HCT116 (cell line): Measurements from ENCODE around the gene PPM1M. TPM values are rescaled to one million over a fixed set of nuclear protein-coding genes. Genes with fewer than 3 reads are reported as not detected.

ENCODE experiments used
- ATAC-seq: fragments of 200-7000 bp; cut with Tn5 transposase; 2 replicates; pipeline ENCODE4 v1.9.1; 2020; ENCODE audit warnings: mild to moderate bottlenecking, moderate library complexity
- BruUV-seq: library from RNA; stranded (reverse); fragments of 400-500 nt; replicated peaks from 2 replicates; lab custom pipeline; 2021; lab: Mats Ljungman, UMichigan
- CTCF ChIA-PET: fragments of 300-600 bp; sonication (Branson Sonifier 250); formaldehyde crosslinking; loops from one replicate; lab custom pipeline; 2021; ENCODE audit warnings: antibody characterized with exemption; lab: Charles Lee
- POLR2A ChIA-PET: fragments of 300-600, 350-600 bp; sonication (Branson Sonifier 250); formaldehyde crosslinking; loops from one replicate; lab custom pipeline; 2021; ENCODE audit warnings: antibody characterized with exemption; lab: Charles Lee
- RAD21 ChIA-PET, 2 experiments: fragments of 300-600 bp; sonication (Branson Sonifier 250); formaldehyde crosslinking; loops; one replicate each; lab custom pipeline; 2023; ENCODE audit warnings: low total read pairs in 2 of 2; ENCODE audit not compliant: uncharacterized antibody in 2 of 2, unreplicated experiment in 2 of 2, low non-redundant PET in 1 of 2; lab: Charles Lee
- DNase-seq: peaks from one replicate; pipeline ENCODE4 v3.0.0-alpha.2; 2010; ENCODE audit warnings: low read depth, low spot score
- H2AFZ ChIP-seq: fragments of 200-600 bp; shearing (Covaris generic), sonication (generic); 2 replicates; pipeline ENCODE4 v1.6.1; 2017; ENCODE audit warnings: low read depth, mixed run types, mixed read lengths, antibody characterized with exemption, low read length; ENCODE audit not compliant: poor library complexity, severe bottlenecking
- H3K27ac ChIP-seq: 2 replicates; pipeline ENCODE4 v1.5.1; 2012; ENCODE audit warnings: low read depth, low read length
- H3K27me3 ChIP-seq: fragments of 200-600 bp; sonication (generic); 2 replicates; pipeline ENCODE4 v1.6.1; 2016; ENCODE audit warnings: mixed run types, low read length, mixed read lengths; ENCODE audit not compliant: insufficient read depth
- H3K36me3 ChIP-seq, 2 experiments: fragments of 200-500 bp in 1 of 2; fragments of 200-600 bp in 1 of 2; sonication (Bioruptor generic) in 1 of 2; sonication (generic) in 1 of 2; 2 replicates each; pipeline versions ENCODE4 v1.5.1 to v1.6.1; 2014 to 2016; ENCODE audit warnings: low read length in 2 of 2, inconsistent platforms in 1 of 2, mixed read lengths in 1 of 2, mixed run types in 1 of 2; ENCODE audit not compliant: insufficient read depth in 2 of 2, control insufficient read depth in 1 of 2
- H3K4me1 ChIP-seq, 2 experiments: fragments of 200-600 bp in 1 of 2; sonication (generic) in 1 of 2; 2 replicates each; pipeline versions ENCODE4 v1.5.1 to v1.6.1; 2012 to 2017; ENCODE audit warnings: low read length in 2 of 2, inconsistent platforms in 1 of 2, mild to moderate bottlenecking in 1 of 2, mixed read lengths in 1 of 2, mixed run types in 1 of 2, moderate library complexity in 1 of 2; ENCODE audit not compliant: insufficient read depth in 2 of 2, control insufficient read depth in 1 of 2
- H3K4me2 ChIP-seq: fragments of 200-600 bp; sonication (generic); 2 replicates; pipeline ENCODE4 v1.6.1; 2017; ENCODE audit warnings: mixed run types, low read length, mixed read lengths
- H3K4me3 ChIP-seq, 2 experiments: fragments of 200-600 bp in 1 of 2; sonication (generic) in 1 of 2; replicated peaks in 1 of 2; 2 replicates each; pipeline ENCODE4 v1.5.1; 2011 to 2016; ENCODE audit warnings: low read length in 2 of 2, control low read depth in 1 of 2, low read depth in 1 of 2, mild to moderate bottlenecking in 1 of 2, mixed read lengths in 1 of 2, mixed run types in 1 of 2
- H3K79me2 ChIP-seq: fragments of 200-600 bp; sonication (generic); 2 replicates; pipeline ENCODE4 v1.6.1; 2017; ENCODE audit warnings: mild to moderate bottlenecking, mixed run types, low read length, moderate library complexity, mixed read lengths; ENCODE audit not compliant: insufficient read depth
- H3K9ac ChIP-seq: fragments of 200-600 bp; sonication (generic); 2 replicates; pipeline ENCODE4 v1.6.1; 2016; ENCODE audit warnings: low read length, mixed read lengths
- H3K9me2 ChIP-seq: fragments of 200-600 bp; sonication (generic), shearing (Covaris generic); 2 replicates; pipeline ENCODE4 v1.6.1; 2017; ENCODE audit warnings: mixed run types, mild to moderate bottlenecking, moderate library complexity; ENCODE audit not compliant: insufficient read depth
- H3K9me3 ChIP-seq, 2 experiments: fragments of 200-500 bp in 1 of 2; fragments of 200-600 bp in 1 of 2; sonication (Bioruptor generic) in 1 of 2; sonication (generic) in 1 of 2; 2 replicates each; pipeline ENCODE4 v1.6.1; 2014 to 2017; ENCODE audit warnings: low read length in 2 of 2, mixed read lengths in 2 of 2, inconsistent platforms in 1 of 2, low read depth in 1 of 2, mild to moderate bottlenecking in 1 of 2, mixed run types in 1 of 2, moderate library complexity in 1 of 2; ENCODE audit not compliant: control insufficient read depth in 1 of 2, insufficient read depth in 1 of 2
- H4K20me1 ChIP-seq: fragments of 200-600 bp; sonication (generic), shearing (Covaris generic); 2 replicates; pipeline ENCODE4 v1.6.1; 2017; ENCODE audit warnings: mixed run types, mild to moderate bottlenecking, moderate library complexity; ENCODE audit not compliant: insufficient read depth
- CEBPB ChIP-seq: IDR thresholded peaks from 2 replicates; pipeline ENCODE4 v1.6.1; 2012; ENCODE audit warnings: low read depth
- CTCF ChIP-seq, 3 experiments: fragments of 200-600 bp in 1 of 3; sonication (generic) in 1 of 3; IDR thresholded peaks in 2 of 3; conservative IDR thresholded peaks in 1 of 3; 2 replicates each; pipeline ENCODE4 v1.5.1; 2012 to 2017; ENCODE audit warnings: low read depth in 2 of 3, low read length in 2 of 3, antibody characterized with exemption in 1 of 3, borderline replicate concordance in 1 of 3, control low read depth in 1 of 3, mild to moderate bottlenecking in 1 of 3, mixed read lengths in 1 of 3, mixed run types in 1 of 3, moderate library complexity in 1 of 3; ENCODE audit not compliant: insufficient read depth in 1 of 3
- EZH2phosphoT487 ChIP-seq: fragments of 200-600 bp; IDR thresholded peaks from 2 replicates; pipeline ENCODE4 v1.6.1; 2018; ENCODE audit warnings: antibody characterized with exemption, borderline replicate concordance
- JUND ChIP-seq: IDR thresholded peaks from 2 replicates; pipeline ENCODE4 v1.6.1; 2012
- POLR2AphosphoS5 ChIP-seq: IDR thresholded peaks from 2 replicates; pipeline ENCODE4 v1.6.1; 2011; ENCODE audit warnings: mild to moderate bottlenecking, low read depth, low read length, moderate library complexity
- TCF7L2 ChIP-seq: IDR thresholded peaks from 2 replicates; pipeline ENCODE4 v1.7.0; 2011; ENCODE audit warnings: borderline replicate concordance, inconsistent platforms; ENCODE audit not compliant: insufficient read depth, insufficient read length; ENCODE audit errors: extremely low read depth
- ZFX ChIP-seq: fragments of 450-650 bp; IDR thresholded peaks from 2 replicates; pipeline ENCODE4 v1.6.1; 2017
- intact Hi-C: fragments of 100-400 bp; cut with micrococcal nuclease; formaldehyde crosslinking; loops from 2 replicates; pipeline ENCODE4 v1.10.0; 2022
- total RNA-seq: library from RNA; stranded (reverse); gene quantifications from one replicate; pipeline ENCODE4 v1.2.1, GENCODE V29; 2021; ENCODE audit not compliant: unreplicated experiment
- TF ChIP-seq, protein P1 (sequence below): IDR thresholded peaks from 2 replicates; pipeline ENCODE4 v1.6.1; 2012
- TF ChIP-seq, protein P2 (sequence below): IDR thresholded peaks from 2 replicates; pipeline ENCODE4 v1.6.1; 2012; ENCODE audit warnings: low read depth

The PPM1M gene
- total RNA-seq, 1 experiment from 2014 or later, result 16.6 TPM

DNA sequence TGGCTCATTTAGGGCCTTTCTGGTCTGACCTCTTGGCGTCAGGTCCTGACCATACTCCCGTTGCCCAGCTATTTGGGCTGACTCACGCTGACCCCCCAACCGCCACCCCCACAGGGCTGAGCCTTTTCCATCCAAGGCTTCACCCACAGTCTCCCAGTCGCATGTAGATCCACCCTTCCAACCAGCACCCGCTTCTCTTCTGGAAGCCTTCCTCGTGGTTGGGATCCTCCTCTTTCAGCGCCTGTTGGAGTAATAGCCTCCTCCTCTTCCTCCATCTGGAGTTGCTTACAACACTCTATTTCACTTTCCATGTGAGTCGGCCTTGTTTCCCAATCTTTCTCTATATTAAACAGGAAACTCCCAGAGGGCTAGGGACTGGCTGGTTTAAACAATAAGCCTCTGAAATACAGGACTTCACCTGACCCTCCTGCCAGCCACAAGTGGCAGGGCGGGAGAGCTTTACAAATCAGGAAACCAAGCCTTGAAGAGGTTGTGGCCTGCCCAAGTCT is 49.7 kb upstream of the PPM1M start:
- Histone ChIP-seq H3K9me3 (no peaks in the 10 kb centered on the region), H3K4me3 (no peak overlapping the region), H3K4me1 (peaks cover 9 to 33% of the 10 kb centered on the region in 2 experiments), H3K9me2 (no peaks in the 10 kb centered on the region), H3K36me3 (peaks cover 4 to 11% of the 10 kb centered on the region in 2 experiments; a peak in 3 of 4 replicates), H3K4me2 (no peak overlapping the region), H3K9ac (no peak overlapping the region), H3K27ac (no peak overlapping the region), H3K79me2 (peaks cover 25% of the 10 kb centered on the region), H2AFZ (no peak overlapping the region), H4K20me1 (no peaks in the 10 kb centered on the region), H3K27me3 (no peaks in the 10 kb centered on the region)
- no peak for ATAC-seq
- no peak for DNase-seq
- ChIA-PET RAD21 (no interaction called here), CTCF (interaction anchor here (1.9 kb wide), 1 partner anchor 25 kb away, joined by 7 read pairs; no protein-coding TSS in a partner anchor), POLR2A (no interaction called here)
- intact Hi-C loops, result no loop called here
- no TSS peak for BruUV-seq
- TF ChIP-seq, protein P1, sequence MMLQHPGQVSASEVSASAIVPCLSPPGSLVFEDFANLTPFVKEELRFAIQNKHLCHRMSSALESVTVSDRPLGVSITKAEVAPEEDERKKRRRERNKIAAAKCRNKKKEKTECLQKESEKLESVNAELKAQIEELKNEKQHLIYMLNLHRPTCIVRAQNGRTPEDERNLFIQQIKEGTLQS, result no peak
- TF ChIP-seq, protein P2, sequence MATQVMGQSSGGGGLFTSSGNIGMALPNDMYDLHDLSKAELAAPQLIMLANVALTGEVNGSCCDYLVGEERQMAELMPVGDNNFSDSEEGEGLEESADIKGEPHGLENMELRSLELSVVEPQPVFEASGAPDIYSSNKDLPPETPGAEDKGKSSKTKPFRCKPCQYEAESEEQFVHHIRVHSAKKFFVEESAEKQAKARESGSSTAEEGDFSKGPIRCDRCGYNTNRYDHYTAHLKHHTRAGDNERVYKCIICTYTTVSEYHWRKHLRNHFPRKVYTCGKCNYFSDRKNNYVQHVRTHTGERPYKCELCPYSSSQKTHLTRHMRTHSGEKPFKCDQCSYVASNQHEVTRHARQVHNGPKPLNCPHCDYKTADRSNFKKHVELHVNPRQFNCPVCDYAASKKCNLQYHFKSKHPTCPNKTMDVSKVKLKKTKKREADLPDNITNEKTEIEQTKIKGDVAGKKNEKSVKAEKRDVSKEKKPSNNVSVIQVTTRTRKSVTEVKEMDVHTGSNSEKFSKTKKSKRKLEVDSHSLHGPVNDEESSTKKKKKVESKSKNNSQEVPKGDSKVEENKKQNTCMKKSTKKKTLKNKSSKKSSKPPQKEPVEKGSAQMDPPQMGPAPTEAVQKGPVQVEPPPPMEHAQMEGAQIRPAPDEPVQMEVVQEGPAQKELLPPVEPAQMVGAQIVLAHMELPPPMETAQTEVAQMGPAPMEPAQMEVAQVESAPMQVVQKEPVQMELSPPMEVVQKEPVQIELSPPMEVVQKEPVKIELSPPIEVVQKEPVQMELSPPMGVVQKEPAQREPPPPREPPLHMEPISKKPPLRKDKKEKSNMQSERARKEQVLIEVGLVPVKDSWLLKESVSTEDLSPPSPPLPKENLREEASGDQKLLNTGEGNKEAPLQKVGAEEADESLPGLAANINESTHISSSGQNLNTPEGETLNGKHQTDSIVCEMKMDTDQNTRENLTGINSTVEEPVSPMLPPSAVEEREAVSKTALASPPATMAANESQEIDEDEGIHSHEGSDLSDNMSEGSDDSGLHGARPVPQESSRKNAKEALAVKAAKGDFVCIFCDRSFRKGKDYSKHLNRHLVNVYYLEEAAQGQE, result no peak
- no peak for TF ChIP-seq CTCF (IDR thresholded peaks at IDR 0.05 in 2 of 3, conservative IDR thresholded peaks at IDR 0.05 in 1 of 3; ENCODE audit: borderline replicate concordance in 1 of 3, insufficient read depth in 1 of 3, low read depth in 2 of 3, low read length in 2 of 3)
- no peak for TF ChIP-seq ZFX
- no peak for TF ChIP-seq EZH2phosphoT487
- no peak for TF ChIP-seq CEBPB
- TF ChIP-seq POLR2AphosphoS5, result no peak
- TF ChIP-seq TCF7L2, result no peak
- TF ChIP-seq JUND, result no peak
- TF ChIP-seq, all 23 proteins: peak for 0
